Keratinocyte (primary cell): Measurements from ENCODE around the gene GINS2. TPM values are rescaled to one million over a fixed set of nuclear protein-coding genes. Genes with fewer than 3 reads are reported as not detected.

Experiments
- polyA plus RNA-seq, 5 experiments: library from polyadenylated mRNA; depleted of rRNA in 3 of 5; stranded (reverse) in 3 of 5; stranded (forward) in 1 of 5; unstranded in 1 of 5; fragments of >200 nt; gene quantifications; 1 replicate in 1 of 5; 2 replicates in 3 of 5; 3 replicates in 1 of 5; pipeline versions ENCODE4 v1.2.1 to v1.2.3, GENCODE V29; 2011 to 2012; ENCODE audit warnings: missing spikeins in 2 of 5, low read depth in 1 of 5, low replicate concordance in 1 of 5
- small RNA-seq, 3 experiments: library from RNA; depleted of rRNA; stranded (forward); fragments of <200 nt; gene quantifications; one replicate each; pipeline ENCODE3, GENCODE V24; 2012; ENCODE audit warnings: low read depth in 3 of 3, low replicate concordance in 1 of 3; ENCODE audit not compliant: insufficient read length in 3 of 3

Gene GINS2
- polyA plus RNA-seq, 1 donor (not counting 4 experiments of a cell fraction or from before 2014, with no cell fraction given): 11.2 TPM

Small RNA genes lying within 50 kb of the gene (small RNA-seq; reads per million reads assigned to genes)
- 0 reads per million in 3 experiments for gene RN7SL381P

Other genes with a start within 250 kb of the GINS2 start
- gene GSE1, start 75.6 kb downstream of the GINS2 start, polyA plus RNA-seq: 4.3 to 6.2 TPM (median 5.0 TPM) in 3 replicates
- 35.3 to 53.6 TPM (median 45.8 TPM) in 3 replicates for gene C16orf74, start 62.1 kb upstream of the GINS2 start, polyA plus RNA-seq
- gene EMC8, start 110.6 kb upstream of the GINS2 start, polyA plus RNA-seq: 37.5 to 50.3 TPM (median 38.5 TPM) in 3 replicates
- 712 to 809 TPM (median 781 TPM) in 3 replicates for gene COX4I1, start 110.7 kb upstream of the GINS2 start, polyA plus RNA-seq
- gene IRF8, start 210.2 kb upstream of the GINS2 start, polyA plus RNA-seq: 0.35 TPM in 1 of 3 replicates, not detected in the others